ENCODE results near the gene MFN1.

Gene MFN1

GRCh38 chr3:179432451-179432850, 84.9 kb downstream of the MFN1 start:
- DNase-seq, result no peak

GRCh38 chr3:179436517-179436916, 89.0 kb downstream of the MFN1 start:
- DNase-seq, result no peak

GRCh38 chr3:179438841-179439240, 91.3 kb downstream of the MFN1 start:
- no peak for DNase-seq
